CD4-positive, alpha-beta T cell treated with Interleukin-12 subunit alpha and Interleukin-12 subunit beta, for 1 hour (primary cell): ENCODE results near the gene CELA2A.
"Not testable (repeated sequence)": the region's sequence is repeated elsewhere in the genome, so short reads cannot be mapped to it uniquely, and the experiment has no call there.

Source experiments
- DNase-seq: peaks from one replicate; pipeline ENCODE4 v3.0.0-alpha.2; 2020

Gene CELA2A

DNA sequence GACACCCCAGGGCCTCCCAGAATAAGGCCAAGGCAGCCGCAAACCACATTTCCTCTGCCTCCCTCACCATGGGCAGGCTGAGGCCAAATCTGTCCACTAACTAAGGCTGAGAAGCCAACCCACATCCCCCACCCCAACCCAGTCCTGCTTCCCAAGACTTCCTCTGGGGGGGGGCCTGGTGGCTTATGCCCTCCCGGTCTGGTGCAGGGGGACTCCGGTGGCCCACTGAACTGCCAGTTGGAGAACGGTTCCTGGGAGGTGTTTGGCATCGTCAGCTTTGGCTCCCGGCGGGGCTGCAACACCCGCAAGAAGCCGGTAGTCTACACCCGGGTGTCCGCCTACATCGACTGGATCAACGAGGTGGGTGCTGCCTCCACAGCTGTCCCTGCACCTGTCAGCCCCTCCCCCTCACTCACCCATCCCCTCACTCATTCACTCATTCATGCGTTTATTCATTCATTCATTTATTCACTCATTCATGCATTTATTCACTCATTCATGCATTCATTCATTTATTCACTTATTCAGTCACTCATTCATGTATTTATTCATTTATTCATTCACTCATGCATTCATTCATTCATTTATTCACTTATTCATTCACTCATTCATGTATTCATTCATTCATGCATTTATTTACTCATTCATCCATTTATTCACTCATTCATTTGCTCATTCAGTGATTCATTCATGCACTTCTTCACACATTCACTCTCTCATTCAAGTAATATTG is 11.0 kb upstream of the CELA2A start:
- no peak for DNase-seq

DNA sequence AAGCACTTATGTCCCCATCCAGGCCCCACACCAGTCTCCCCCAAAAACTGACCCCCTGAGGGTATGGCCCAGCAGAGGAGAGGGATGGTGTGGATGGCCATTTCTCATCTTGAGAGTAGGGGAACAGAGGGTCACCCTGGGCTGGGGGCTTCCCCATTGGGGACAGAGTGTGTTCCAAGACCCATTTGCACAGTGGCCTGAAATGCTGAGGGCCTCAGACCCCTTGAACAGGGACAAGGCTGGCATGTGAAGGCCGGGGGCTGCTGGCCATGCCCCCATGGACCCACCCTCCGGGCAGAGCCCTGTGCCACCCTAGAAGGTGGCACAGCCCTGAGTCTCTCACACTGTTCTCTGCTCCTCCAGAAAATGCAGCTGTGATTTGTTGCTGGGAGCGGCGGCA is 10.3 kb upstream of the CELA2A start:
- no peak for DNase-seq

DNA sequence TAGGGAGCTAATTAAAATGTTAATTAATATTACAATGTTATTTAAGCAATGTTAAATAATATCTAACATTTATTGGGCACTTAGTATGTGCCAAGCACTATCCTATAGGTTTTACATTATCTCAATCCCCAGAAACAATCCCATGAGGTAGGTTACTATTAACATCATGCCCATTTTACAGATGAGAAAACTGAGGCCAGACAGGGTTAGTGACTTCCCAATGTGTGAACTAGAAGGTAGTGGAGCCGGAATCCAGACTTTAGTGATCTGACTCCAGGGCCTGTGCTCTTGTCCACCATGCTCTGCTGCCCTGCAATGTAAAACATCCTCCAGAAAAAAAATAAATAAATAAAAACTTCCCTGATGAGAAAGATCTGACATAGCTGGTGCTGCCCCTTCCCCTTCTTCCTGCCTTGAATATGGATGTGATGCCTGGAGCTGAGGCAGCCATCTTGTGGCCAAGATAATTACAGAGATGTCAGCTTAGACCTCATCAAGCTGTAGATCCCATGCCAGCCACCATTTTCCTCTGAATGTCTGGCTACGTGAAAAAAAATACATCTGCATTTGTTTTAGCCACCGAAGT is 7.6 kb upstream of the CELA2A start:
- DNase-seq = no peak

- DNase-seq = no peak
These were observed 7.0 kb upstream of the CELA2A start for GRCh38 chr1:15449567-15449966.

DNA sequence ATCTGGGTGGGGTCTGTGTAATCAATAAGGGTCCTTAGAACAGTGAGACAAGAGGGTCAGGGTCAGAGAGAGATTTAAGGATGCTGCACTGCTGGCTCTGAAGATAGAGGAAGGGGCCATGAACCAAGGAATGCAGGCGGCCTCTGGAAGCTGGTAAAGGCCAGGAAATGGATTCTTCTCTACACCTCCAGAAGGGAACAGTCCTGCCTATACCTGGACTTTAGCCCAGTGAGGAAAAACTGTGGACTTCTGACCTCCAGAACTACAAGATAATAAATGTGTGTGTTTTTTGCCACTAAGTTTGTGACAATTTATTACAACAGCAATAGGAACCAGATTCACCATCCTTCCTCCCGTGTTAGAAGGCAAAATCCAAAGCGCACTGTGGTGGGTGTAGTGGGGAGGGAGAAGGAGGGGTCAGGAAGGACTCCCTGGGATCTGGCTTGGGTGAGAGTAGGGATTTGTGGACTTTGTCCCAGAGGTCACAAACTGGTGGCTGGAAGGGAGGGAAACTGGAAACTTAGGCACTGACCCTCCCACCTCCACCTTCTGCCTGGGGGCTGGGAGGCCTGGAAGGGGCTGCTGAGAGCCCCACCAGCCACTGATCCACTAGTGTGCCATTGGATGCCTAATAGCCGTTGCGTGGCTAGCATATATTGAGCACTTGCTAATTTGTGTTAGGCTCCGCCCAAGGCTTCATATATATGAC is 5.4 kb upstream of the CELA2A start:
- DNase-seq = no peak

DNA sequence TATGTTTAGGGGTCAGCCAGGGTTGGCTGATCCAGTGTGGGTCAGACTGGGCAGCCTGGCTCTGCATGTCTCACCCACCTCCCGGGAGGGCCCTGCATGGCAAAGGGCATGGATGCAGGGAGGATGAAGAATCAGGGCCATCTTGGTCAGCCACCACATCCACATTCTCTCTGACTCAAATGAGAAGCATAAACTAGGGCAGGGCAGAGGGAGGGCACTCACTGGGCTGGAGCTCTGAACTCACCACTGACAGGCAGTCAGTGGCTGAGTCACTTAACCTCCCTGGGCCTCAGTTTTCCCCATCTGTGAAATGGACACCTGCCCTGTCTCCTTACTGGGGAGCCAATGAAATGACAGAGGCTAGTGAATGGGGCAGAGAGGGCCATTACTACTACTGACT is 4.3 kb upstream of the CELA2A start:
- no peak for DNase-seq

DNA sequence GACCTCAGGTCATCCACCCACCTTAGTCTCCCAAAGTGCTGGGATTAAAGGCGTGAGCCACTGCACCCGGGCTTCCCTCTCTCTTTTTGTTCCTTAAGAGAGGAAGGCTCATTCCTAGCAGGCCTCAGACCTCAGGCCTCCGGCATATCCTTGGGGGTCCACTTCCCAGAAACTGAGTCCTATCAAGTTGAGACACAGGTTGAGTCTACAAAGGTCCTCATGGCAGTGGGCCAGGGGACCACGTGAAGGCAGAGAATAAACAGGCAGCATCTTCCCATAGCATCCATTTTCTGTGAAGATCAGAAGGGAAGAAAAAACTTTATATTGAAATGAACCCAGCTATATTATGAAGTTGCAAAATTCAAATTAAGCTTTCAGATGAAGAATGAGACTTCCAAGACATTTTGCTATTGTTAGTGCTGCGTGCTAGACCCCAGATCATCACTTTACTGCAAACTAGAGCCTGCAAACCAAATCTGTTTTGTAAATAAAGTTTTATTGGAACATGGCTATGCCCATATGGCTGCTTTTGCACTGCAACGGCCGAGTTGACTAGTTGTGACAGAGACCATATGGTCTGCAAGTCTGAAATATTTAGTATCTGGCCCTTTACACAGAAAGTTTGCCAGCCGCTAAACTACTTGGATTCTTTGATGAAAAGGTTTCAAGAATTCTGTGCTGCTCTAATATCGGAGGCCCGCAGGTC is 3.5 kb upstream of the CELA2A start:
- DNase-seq = no peak

DNA sequence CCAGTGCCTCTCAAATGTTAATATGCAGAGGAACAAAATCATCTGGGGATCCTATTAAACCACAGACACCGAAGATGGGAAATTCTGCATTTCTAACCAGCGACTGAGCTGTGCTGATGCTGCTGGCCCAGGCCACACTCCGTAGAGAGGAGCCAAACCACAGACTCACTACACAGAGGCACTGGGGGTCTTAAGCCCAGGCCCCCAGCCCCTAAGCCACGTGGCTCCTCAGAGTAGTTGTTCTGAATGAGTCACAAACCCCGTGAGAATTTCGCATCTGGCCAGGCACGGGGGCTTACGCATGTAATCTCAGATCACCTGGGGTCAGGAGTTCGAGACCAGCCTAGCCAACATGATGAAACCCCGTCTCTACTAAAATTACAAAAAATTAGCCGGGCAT is 2.8 kb upstream of the CELA2A start:
- DNase-seq = no peak

DNA sequence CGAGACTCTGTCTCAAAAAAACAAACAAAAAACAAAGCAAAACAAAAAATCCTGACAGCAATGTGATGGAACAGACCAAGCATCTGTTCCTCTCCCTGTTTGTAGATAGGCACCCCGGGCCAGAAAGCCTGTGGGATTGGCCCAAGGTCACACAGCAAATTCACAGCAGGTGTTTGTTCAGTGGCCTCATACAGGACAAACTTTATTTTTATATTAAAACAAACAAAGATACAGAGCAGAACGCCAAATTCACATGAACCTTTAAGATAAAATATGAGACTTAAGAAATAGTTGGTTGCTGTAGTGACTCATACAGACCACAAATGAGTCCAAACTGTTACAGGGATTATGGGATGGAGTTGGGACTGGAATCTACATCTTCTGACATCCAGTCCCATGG is 2.3 kb upstream of the CELA2A start:
- no peak for DNase-seq

DNA sequence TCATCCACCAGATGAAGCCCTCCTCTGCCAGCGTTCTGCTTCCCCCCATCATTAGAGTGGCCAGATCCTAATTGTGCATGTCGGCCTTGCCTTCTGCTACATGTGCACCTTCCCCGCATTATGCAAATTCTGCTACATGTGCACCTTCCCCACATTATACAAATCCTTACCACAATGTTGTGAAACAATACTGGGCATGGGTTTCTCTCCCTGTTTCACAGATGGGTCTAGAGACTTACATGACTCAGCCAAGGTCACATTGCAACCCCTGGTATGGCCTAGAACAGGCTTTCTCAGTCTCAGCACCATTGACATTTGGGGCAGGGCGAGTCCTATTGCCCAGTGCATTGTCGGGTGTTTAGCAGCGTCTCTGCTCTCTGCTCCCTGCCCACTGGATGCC is 1.0 kb upstream of the CELA2A start:
- no peak for DNase-seq

- DNase-seq = no peak
These were observed 1.1 kb downstream of the CELA2A start for GRCh38 chr1:15457585-15457984.

- DNase-seq = not testable (repeated sequence)
These were observed 1.9 kb downstream of the CELA2A start for GRCh38 chr1:15458388-15458787.

- DNase-seq = no peak
These were observed 3.5 kb downstream of the CELA2A start for GRCh38 chr1:15459771-15460707.

- DNase-seq = no peak
These were observed 4.2 kb downstream of the CELA2A start for GRCh38 chr1:15460708-15461095.

DNA sequence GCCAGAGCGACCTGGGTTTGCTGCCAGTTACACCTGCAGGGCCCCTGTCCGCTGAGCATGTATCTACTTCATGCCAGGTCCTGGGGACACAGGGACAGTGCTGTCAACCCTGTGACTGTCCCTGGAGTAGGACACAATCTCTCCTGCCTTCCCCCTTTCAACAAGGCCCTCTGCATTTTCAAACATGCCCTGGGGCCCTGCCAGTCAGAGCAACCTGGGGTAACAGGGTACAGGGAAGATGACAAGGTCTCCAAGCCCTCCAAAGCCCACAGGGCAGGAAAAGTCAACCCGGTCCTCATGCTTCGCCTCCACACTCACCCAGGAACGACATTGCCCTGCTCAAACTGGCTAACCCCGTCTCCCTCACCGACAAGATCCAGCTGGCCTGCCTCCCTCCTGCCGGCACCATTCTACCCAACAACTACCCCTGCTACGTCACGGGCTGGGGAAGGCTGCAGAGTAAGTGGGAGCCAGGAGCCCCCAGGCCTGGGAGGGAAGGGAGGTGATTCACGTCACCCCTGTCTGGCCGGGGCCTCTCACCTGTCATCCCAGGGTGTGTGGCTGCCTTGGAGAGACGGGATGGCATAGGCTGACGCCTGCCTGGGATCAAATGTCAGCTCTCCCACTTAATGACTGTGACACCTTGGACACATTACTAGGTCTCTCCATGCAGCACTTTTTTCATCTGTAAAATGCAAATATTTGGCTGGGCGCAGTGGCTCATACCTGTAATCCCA is 6.7 kb downstream of the CELA2A start:
- DNase-seq = not testable (repeated sequence)

DNA sequence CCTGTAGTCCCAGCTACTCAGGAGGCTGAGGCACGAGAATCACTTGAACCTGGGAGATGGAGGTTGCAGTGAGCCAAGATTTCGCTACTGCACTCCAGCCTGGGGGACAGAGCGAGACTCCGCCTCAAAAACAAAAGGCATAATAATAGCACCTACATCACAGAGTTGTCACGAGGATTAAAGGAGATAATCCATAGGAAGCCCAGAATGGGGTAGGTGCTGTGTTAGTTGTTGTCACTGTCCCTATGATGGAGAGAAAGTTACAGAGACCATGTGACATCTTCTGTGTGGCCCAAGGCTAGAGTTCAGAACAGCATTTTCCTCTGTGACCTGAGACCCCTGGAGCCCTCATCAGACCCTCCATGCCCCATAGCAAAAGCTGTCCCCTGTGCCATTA is 7.4 kb downstream of the CELA2A start:
- not testable (repeated sequence) for DNase-seq

GRCh38 chr1:15465674-15466073 is 9.1 kb downstream of the CELA2A start:
- no peak for DNase-seq

- DNase-seq = not testable (repeated sequence)
These were observed 10.6 kb downstream of the CELA2A start for GRCh38 chr1:15466955-15467625.

- DNase-seq = no peak
These were observed 11.6 kb downstream of the CELA2A start for GRCh38 chr1:15468145-15468544.

GRCh38 chr1:15469361-15469760 is 12.8 kb downstream of the CELA2A start:
- no peak for DNase-seq

GRCh38 chr1:15469821-15470448 is 13.4 kb downstream of the CELA2A start:
- DNase-seq = not testable (repeated sequence)
